DMS 273 (cell line): ENCODE data around the gene LRRK1.

Source experiments
- DNase-seq: peaks from one replicate; lab custom pipeline; 2025; ENCODE audit not compliant: unreplicated experiment; lab: John Stamatoyannopoulos, UW

Gene LRRK1

GRCh38 chr15:101107625-101108460 lies 188.7 kb downstream of the LRRK1 start:
- peak; percentile 59 for DNase-seq

- no peak for DNase-seq
Measured at GRCh38 chr15:101108461-101108775, 189.3 kb downstream of the LRRK1 start.

- no peak for DNase-seq
Measured at GRCh38 chr15:101108791-101109190, 189.6 kb downstream of the LRRK1 start.

- no peak for DNase-seq
Measured at GRCh38 chr15:101110681-101111569, 191.8 kb downstream of the LRRK1 start.

GRCh38 chr15:101111570-101112262 lies 192.6 kb downstream of the LRRK1 start:
- no peak for DNase-seq

GRCh38 chr15:101112336-101113113 lies 193.4 kb downstream of the LRRK1 start:
- no peak for DNase-seq

- no peak for DNase-seq
Measured at GRCh38 chr15:101113114-101114005, 194.2 kb downstream of the LRRK1 start.

- DNase-seq, result no peak
Measured at GRCh38 chr15:101114166-101114565, 195.0 kb downstream of the LRRK1 start.

- no peak for DNase-seq
Measured at GRCh38 chr15:101114610-101115009, 195.5 kb downstream of the LRRK1 start.

- no peak for DNase-seq
Measured at GRCh38 chr15:101115393-101115785, 196.2 kb downstream of the LRRK1 start.

GRCh38 chr15:101115786-101116680 lies 196.9 kb downstream of the LRRK1 start:
- DNase-seq, result no peak

- no peak for DNase-seq
Measured at GRCh38 chr15:101116681-101116976, 197.5 kb downstream of the LRRK1 start.

- DNase-seq, result no peak
Measured at GRCh38 chr15:101118116-101118515, 199.0 kb downstream of the LRRK1 start.

GRCh38 chr15:101118615-101119014 lies 199.5 kb downstream of the LRRK1 start:
- DNase-seq, result no peak

GRCh38 chr15:101119181-101119580 lies 200.0 kb downstream of the LRRK1 start:
- DNase-seq, result no peak
